PC-3 (cell line): ENCODE results near the gene BACH2. TPM values are rescaled to one million over a fixed set of nuclear protein-coding genes. Genes with fewer than 3 reads are reported as not detected.

Experiments used
- ATAC-seq: fragments of 200-7000 bp; cut with Tn5 transposase; 2 replicates; pipeline ENCODE4 v1.9.1; 2020; ENCODE audit warnings: mild to moderate bottlenecking, moderate library complexity
- BruUV-seq: library from RNA; stranded (reverse); fragments of 400-500 nt; replicated peaks from 2 replicates; lab custom pipeline; 2021; lab: Mats Ljungman, UMichigan
- CTCF ChIA-PET: fragments of 300-600 bp; sonication (Branson Sonifier 250); formaldehyde crosslinking; loops from one replicate; lab custom pipeline; 2022; ENCODE audit warnings: antibody characterized with exemption; lab: Charles Lee
- POLR2A ChIA-PET: fragments of 300-600 bp; sonication (Branson Sonifier 250); formaldehyde crosslinking; loops from one replicate; lab custom pipeline; 2022; ENCODE audit warnings: antibody characterized with exemption; ENCODE audit not compliant: unreplicated experiment; lab: Charles Lee
- DNase-seq: peaks from one replicate; pipeline ENCODE4 v3.0.0-alpha.2; 2015
- H2AFZ ChIP-seq: fragments of 300-600 bp; sonication (generic); 2 replicates; pipeline ENCODE4 v1.6.0; 2016; ENCODE audit warnings: antibody characterized with exemption, low read length
- H3F3A ChIP-seq: fragments of 300-600 bp; sonication (generic); one replicate; pipeline ENCODE4 v1.6.0; 2017; ENCODE audit warnings: antibody characterized with exemption, low read length, control low read depth, mild to moderate bottlenecking; ENCODE audit not compliant: unreplicated experiment
- H3K27ac ChIP-seq: fragments of 300-600 bp; sonication (generic); 2 replicates; pipeline ENCODE4 v1.5.1; 2016; ENCODE audit warnings: mild to moderate bottlenecking, low read length
- H3K27me3 ChIP-seq: fragments of 300-600 bp; sonication (generic); 2 replicates; pipeline ENCODE4 v1.6.1; 2016; ENCODE audit warnings: low read length, mixed read lengths
- H3K36me3 ChIP-seq: fragments of 300-600 bp; sonication (generic); 2 replicates; pipeline ENCODE4 v1.6.1; 2016; ENCODE audit warnings: low read depth, mixed run types, low read length, mixed read lengths
- H3K4me1 ChIP-seq: fragments of 300-600 bp; sonication (generic); 2 replicates; pipeline ENCODE4 v1.5.1; 2016; ENCODE audit warnings: low read length; ENCODE audit not compliant: insufficient read depth
- H3K4me2 ChIP-seq: fragments of 300-600 bp; sonication (generic); 2 replicates; pipeline ENCODE4 v1.6.0; 2016; ENCODE audit warnings: low read length
- H3K4me3 ChIP-seq: fragments of 300-600 bp; sonication (generic); 2 replicates; pipeline ENCODE4 v1.5.1; 2016; ENCODE audit warnings: mild to moderate bottlenecking, low read length, mixed read lengths
- H3K79me2 ChIP-seq: fragments of 300-600 bp; sonication (generic); 2 replicates; pipeline ENCODE4 v1.6.1; 2017; ENCODE audit warnings: low read length, mixed read lengths
- H3K9ac ChIP-seq: fragments of 300-600 bp; sonication (generic); 2 replicates; pipeline ENCODE4 v1.6.0; 2016; ENCODE audit warnings: mild to moderate bottlenecking, low read length
- H3K9me2 ChIP-seq: fragments of 300-600 bp; sonication (generic); replicated peaks from 2 replicates; pipeline ENCODE4 v1.6.1; 2016; ENCODE audit warnings: mixed run types, low read length, mixed read lengths
- H3K9me3 ChIP-seq: fragments of 300-600 bp; sonication (generic); 2 replicates; pipeline ENCODE4 v1.6.1; 2016; ENCODE audit warnings: low read length, mixed read lengths
- H4K20me1 ChIP-seq: fragments of 300-600 bp; sonication (generic); 2 replicates; pipeline ENCODE4 v1.6.1; 2016; ENCODE audit warnings: low read length, mixed read lengths
- CTCF ChIP-seq: fragments of 300-600 bp; sonication (generic); conservative IDR thresholded peaks from 2 replicates; pipeline ENCODE4 v1.5.1; 2017; ENCODE audit warnings: antibody characterized with exemption, low read depth, mild to moderate bottlenecking, low read length
- EZH2 ChIP-seq: fragments of 300-600 bp; sonication (generic); IDR thresholded peaks from one replicate; pipeline ENCODE4 v1.6.1; 2017; ENCODE audit warnings: antibody characterized with exemption, mild to moderate bottlenecking, low read length; ENCODE audit not compliant: unreplicated experiment
- EZH2phosphoT487 ChIP-seq: fragments of 300-600 bp; sonication (generic); IDR thresholded peaks from 2 replicates; pipeline ENCODE4 v1.6.1; 2018; ENCODE audit warnings: mild to moderate bottlenecking, antibody characterized with exemption, low read length, borderline replicate concordance
- intact Hi-C: fragments of 100-400 bp; cut with micrococcal nuclease; formaldehyde crosslinking; loops from 2 replicates; pipeline ENCODE4 v1.9.0; 2023
- total RNA-seq: library from RNA; depleted of rRNA; stranded (reverse); fragments of >200 nt; gene quantifications from 2 replicates; pipeline ENCODE4 v1.2.3, GENCODE V29; 2014

BACH2 gene
- total RNA-seq, 1 experiment from 2014 or later, result 7.0 TPM

- ChIA-PET CTCF (no interaction called here), POLR2A (no interaction called here)
- TF ChIP-seq EZH2 (no peak), EZH2phosphoT487 (no peak), CTCF (no peak)
- Histone ChIP-seq H3K4me2 (no peak overlapping the region), H3K27ac (0 out of 2 replicates have a peak overlapping the region, but pooled peaks have one; percentile 5), H3K79me2 (no peaks in the 10 kb centered on the region), H3K9me3 (no peaks in the 10 kb centered on the region), H3K4me1 (peaks cover 44% of the 10 kb centered on the region), H3K36me3 (no peaks in the 10 kb centered on the region), H3K9me2 (no peaks in the 10 kb centered on the region), H2AFZ (no peak overlapping the region), H3K4me3 (no peak overlapping the region), H3K9ac (no peak overlapping the region), H3F3A (peaks cover 4% of the 10 kb centered on the region), H3K27me3 (no peaks in the 10 kb centered on the region), H4K20me1 (no peaks in the 10 kb centered on the region)
- intact Hi-C loops, result no loop called here
- no peak for DNase-seq
- BruUV-seq, result no TSS peak
- ATAC-seq, result no peak
Measured at GRCh38 chr6:89954721-89955148, 341.9 kb downstream of the BACH2 start.

DNA sequence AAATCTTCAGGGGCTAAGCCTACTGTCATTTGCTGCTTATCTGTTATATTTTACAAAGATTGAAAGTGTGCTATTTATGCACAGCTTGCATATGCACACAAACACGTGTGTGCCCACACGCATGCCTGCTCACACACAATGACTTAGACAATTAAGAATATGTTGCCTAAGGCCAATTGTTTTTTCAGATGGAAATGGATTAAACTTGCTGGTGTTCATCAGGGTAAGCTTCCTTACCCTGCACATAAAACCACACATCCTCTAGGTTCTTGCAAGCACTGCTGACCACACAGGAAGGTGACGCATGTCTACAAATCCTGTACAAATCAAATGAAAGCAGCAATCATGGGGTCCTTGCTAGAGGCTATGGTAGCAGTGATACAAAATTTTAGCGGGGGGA lies 344.0 kb downstream of the BACH2 start:
- Histone ChIP-seq H3K9me2 (no peaks in the 10 kb centered on the region), H4K20me1 (no peaks in the 10 kb centered on the region), H3F3A (peaks cover 4% of the 10 kb centered on the region), H3K4me3 (peak overlapping the region; percentile 16; the same call in 1 of the 2 replicates), H2AFZ (no peak overlapping the region), H3K4me1 (peaks cover 44% of the 10 kb centered on the region), H3K9me3 (no peaks in the 10 kb centered on the region), H3K27me3 (no peaks in the 10 kb centered on the region), H3K27ac (peak overlapping the region; percentile 90), H3K36me3 (no peaks in the 10 kb centered on the region), H3K9ac (peak overlapping the region; percentile 58), H3K79me2 (no peaks in the 10 kb centered on the region), H3K4me2 (peak overlapping the region; percentile 77)
- peak; percentile 92 for DNase-seq
- ChIA-PET CTCF (interaction anchor here (0.6 to 3.1 kb wide), 2 partner anchors 12 to 555 kb away, joined by 5 to 22 read pairs; no protein-coding TSS in a partner anchor), POLR2A (no interaction called here)
- peak; percentile 81 for ATAC-seq
- no TSS peak for BruUV-seq
- intact Hi-C loops, result loop anchor here (1.0 to 2.0 kb wide), 2 partner anchors 12 to 266 kb away; no protein-coding TSS in a partner anchor
- no peak for TF ChIP-seq EZH2phosphoT487
- no peak for TF ChIP-seq EZH2
- TF ChIP-seq CTCF, result no peak

- ATAC-seq (no peak; the same call in 1 of the 2 replicates), DNase-seq (peak; percentile 9)
- H3K27me3 ChIP-seq, result no peaks in the 10 kb centered on the region
- intact Hi-C loops, result loop anchor here (1.0 to 2.0 kb wide), 2 partner anchors 12 to 267 kb away; no protein-coding TSS in a partner anchor
- peaks cover 4% of the 10 kb centered on the region for H3F3A ChIP-seq
- H3K9ac ChIP-seq, result peak overlapping the region; percentile 58
- no peaks in the 10 kb centered on the region for H3K9me2 ChIP-seq
- H4K20me1 ChIP-seq, result no peaks in the 10 kb centered on the region
- H3K9me3 ChIP-seq, result no peaks in the 10 kb centered on the region
- H3K4me2 ChIP-seq, result peak overlapping the region; percentile 77
- H3K4me3 ChIP-seq, result peak overlapping the region; percentile 33
- 0 out of 2 replicates have a peak overlapping the region, but pooled peaks have one; percentile 43 for H2AFZ ChIP-seq
- BruUV-seq, result no TSS peak
- H3K79me2 ChIP-seq, result no peaks in the 10 kb centered on the region
- H3K4me1 ChIP-seq, result peaks cover 44% of the 10 kb centered on the region
- POLR2A ChIA-PET, result no interaction called here
- TF ChIP-seq EZH2 (no peak), EZH2phosphoT487 (no peak), CTCF (no peak)
- H3K36me3 ChIP-seq, result no peaks in the 10 kb centered on the region
- H3K27ac ChIP-seq, result peak overlapping the region; percentile 90
- CTCF ChIA-PET, result interaction anchor here (0.5 to 3.1 kb wide), 4 partner anchors 12 to 1431 kb away, joined by 3 to 22 read pairs (median 4); no protein-coding TSS in a partner anchor
Measured at GRCh38 chr6:89952105-89952671, 344.5 kb downstream of the BACH2 start.
